HUDEP-2 (cell line): Measurements from ENCODE around the gene NLGN4Y.

ENCODE experiments used
- DNase-seq, 76 experiments: peaks; one replicate each; lab custom pipeline; 2025; ENCODE audit not compliant: unreplicated experiment in 76 of 76; lab: John Stamatoyannopoulos, UW

Gene NLGN4Y

GRCh38 chrY:14829366-14829885 lies 305.1 kb downstream of the NLGN4Y start:
- DNase-seq, result no peak

DNA sequence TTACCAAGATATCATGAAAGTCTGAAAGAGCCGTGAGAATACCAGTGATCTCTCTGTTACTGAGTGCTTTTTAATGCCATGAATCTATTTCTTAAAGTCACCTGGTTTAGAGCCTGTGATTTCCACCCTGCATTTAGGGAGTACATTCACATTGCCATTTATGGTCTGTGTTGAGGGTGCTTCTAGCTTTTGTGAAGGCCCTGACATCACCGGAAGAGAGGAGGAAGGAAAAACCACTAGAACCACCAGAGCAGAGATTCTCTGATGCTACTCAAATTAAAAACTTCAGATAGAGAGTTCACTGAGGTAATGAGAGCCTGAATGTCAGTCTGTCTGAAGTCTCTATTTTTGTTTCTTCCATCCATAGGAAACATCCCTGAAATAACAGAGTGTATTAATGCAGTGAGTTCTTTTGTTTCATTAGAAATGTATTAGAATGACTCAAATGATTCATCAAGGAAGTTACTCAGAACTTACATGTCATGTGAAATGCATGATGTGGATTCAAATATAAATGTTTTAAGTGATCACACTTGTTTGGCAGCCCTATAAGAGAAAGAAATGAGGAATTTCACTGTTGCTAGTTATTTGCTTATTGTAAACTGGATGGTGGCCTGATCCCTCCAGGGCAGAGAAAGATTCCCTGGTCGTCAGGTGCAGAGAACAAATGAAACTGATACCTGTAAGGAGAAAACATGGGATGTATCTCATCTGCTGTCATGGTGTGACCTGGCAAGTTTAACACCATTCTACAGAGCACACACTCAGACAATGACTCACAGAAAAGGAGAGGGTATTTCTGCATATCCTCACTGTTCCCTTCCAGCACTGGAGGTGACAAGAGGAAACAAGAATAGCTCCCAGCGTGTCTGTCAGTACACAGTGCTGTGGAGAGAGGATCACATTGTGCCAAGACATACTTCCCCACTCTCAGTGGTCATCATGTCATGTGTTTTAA lies 310.1 kb downstream of the NLGN4Y start:
- no peak for DNase-seq

DNA sequence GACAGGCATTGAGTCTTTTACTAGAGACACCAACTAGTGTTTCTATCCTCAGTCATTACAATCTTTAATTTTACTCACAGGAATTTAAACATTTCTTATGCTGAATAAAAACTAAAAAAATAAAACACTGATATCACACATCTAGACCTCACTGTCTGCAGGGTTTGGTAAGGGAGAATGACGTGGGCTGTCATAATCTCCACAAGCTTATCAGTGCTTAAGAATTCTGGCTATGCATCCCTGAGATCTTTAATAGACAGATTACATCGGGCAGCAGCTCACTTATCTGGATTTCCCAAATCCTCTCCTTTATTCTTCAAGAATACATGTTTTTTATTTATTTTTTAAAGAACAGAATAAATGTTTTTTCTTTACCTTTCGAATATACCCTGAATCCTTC lies 313.1 kb downstream of the NLGN4Y start:
- DNase-seq, result no peak

- no peak for DNase-seq
These were observed 326.4 kb downstream of the NLGN4Y start for GRCh38 chrY:14850734-14851133.

- DNase-seq, result no peak
These were observed 336.1 kb downstream of the NLGN4Y start for GRCh38 chrY:14860448-14860847.

DNA sequence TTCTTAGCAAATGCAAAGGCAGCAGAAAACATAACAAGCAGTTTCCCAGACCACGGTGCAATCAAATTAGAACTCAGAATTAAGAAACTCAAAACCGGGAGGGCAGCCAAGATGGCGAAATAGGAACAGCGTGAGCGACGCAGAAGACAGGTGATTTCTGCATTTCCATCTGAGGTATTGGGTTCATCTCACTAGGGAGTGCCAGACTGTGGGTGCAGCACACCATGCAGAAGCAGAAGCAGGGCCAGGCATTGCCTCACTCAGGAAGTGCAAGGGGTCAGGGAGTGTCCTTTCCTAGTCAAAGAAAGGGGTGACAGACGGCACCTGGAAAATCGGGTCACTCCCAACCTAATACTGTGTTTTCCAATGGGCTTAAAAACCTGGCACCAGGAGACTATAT lies 336.7 kb downstream of the NLGN4Y start:
- DNase-seq, result peak in 1 of 76 experiments; percentile 1

DNA sequence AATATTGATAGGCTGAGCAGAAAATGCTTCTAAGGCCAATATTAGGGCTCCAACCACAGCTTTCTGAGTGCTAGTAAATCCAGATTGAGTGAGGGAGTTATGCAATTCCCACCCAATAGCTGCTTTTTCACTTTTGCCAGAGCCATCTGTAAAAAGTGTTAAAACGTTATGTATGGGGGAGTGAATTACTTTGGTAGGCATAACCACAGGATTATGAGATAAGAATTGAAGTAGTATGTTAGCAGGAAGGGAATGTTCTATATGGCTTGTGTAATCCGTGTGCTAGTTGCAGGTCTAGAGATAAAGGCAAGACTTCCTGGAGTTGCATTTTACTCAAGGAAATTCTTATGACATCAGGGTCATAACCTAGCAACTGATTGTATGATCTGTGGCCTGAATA lies 347.6 kb downstream of the NLGN4Y start:
- no peak for DNase-seq
